Muscle layer of colon (tissue), 2 donors: ENCODE measurements around the gene SMYD1.

Experiments
- H3K27ac ChIP-seq: one replicate; pipeline ENCODE4 v1.7.0; 2013; ENCODE audit warnings: low read depth, mild to moderate bottlenecking, low read length, moderate library complexity
- H3K27me3 ChIP-seq, 2 donors: one replicate each; pipeline ENCODE4 v1.7.0; 2013; ENCODE audit warnings: low read length in 2 of 2, mild to moderate bottlenecking in 2 of 2; ENCODE audit not compliant: insufficient read depth in 2 of 2, control insufficient read depth in 1 of 2
- H3K36me3 ChIP-seq: one replicate; pipeline ENCODE4 v1.7.0; 2013; ENCODE audit warnings: mild to moderate bottlenecking, low read length; ENCODE audit not compliant: insufficient read depth
- H3K4me1 ChIP-seq: one replicate; pipeline ENCODE4 v1.7.0; 2013; ENCODE audit warnings: mild to moderate bottlenecking, low read length; ENCODE audit not compliant: insufficient read depth
- H3K4me3 ChIP-seq, 2 donors: one replicate each; pipeline ENCODE4 v1.7.0; 2013; ENCODE audit warnings: low read length in 2 of 2, low read depth in 1 of 2, mild to moderate bottlenecking in 1 of 2, moderate library complexity in 1 of 2
- H3K9ac ChIP-seq: one replicate; pipeline ENCODE4 v1.7.0; 2013; ENCODE audit warnings: low read length
- H3K9me3 ChIP-seq: one replicate; pipeline ENCODE4 v1.7.0; 2013; ENCODE audit warnings: mild to moderate bottlenecking, low read length
- donor health status: abdominal sarcoma.
- donor health status: Adenocarcinoma of cecum.

The SMYD1 gene

DNA sequence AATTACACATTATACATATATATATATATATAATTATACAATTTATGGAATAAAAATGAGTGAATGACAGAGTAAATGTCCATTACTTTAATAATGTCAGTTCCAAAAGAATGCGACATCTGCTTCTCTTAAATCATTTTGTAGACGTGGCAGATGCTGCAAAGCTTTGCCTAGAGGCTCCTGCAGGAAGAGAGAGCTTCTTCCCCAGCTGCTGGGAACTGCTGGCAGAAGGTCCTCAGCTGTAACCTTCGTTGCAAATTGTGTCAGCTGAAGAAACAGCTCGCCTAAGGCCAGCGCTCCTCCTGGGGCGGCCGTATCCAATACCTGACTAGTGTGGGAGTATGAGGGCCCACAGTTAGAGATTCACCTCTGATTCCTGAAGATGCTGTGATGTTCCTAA is 92.9 kb downstream of the SMYD1 start:
- Histone ChIP-seq H3K4me1 (no peaks in the 10 kb centered on the region), H3K27ac (no peak overlapping the region), H3K36me3 (no peaks in the 10 kb centered on the region), H3K9ac (no peak overlapping the region), H3K4me3 (no peak overlapping the region), H3K9me3 (no peaks in the 10 kb centered on the region), H3K27me3 (no peaks in the 10 kb centered on the region)

DNA sequence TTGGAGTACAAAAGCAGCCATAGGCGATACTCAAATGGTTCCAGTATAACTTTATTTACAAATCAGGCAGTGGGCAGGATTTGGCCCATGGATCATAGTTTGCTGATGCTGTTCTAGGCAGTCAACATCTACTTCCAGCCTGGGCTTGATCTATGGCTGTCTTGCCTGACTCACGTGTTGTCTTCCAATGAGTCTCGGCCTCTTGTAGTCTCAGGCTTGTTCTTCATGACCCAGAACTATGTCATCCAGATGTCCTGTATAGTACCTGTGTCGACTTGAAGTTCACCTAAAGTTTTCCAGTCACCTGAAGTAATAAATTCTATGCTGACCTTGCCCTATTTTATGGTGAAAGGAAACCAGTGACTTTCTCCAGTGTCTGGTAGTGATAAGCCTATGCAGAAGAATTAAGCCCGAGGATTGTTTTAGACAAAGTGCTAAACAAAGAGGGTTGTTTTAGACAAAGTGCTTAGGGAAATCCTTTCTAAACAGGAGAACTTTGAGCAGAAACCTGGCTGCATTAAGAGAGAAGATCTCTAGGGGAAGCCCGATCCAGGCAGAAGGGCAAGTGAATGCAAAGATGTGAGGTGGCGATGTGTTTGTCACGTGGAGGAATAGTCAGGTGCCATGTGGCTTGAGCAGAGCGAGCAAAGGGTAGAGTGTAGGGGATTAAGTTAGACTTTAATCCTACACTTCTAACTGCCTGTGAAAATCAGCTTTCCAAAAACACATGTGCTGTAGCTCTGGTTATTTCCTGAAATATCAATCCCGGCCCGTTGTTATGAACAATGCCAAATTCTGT is 94.0 kb downstream of the SMYD1 start:
- Histone ChIP-seq H3K27ac (no peak overlapping the region), H3K9ac (no peak overlapping the region), H3K9me3 (no peaks in the 10 kb centered on the region), H3K4me3 (no peak overlapping the region), H3K27me3 (no peaks in the 10 kb centered on the region), H3K4me1 (no peaks in the 10 kb centered on the region), H3K36me3 (no peaks in the 10 kb centered on the region)
